HG03108 (cell line): ENCODE data around the gene PLAC1.

Source experiments
- ATAC-seq: cut with Tn5 transposase; IDR thresholded peaks from one replicate; pipeline ENCODE4 v1.9.1; 2021; ENCODE audit warnings: moderate library complexity; ENCODE audit not compliant: unreplicated experiment

Gene PLAC1, protein sequence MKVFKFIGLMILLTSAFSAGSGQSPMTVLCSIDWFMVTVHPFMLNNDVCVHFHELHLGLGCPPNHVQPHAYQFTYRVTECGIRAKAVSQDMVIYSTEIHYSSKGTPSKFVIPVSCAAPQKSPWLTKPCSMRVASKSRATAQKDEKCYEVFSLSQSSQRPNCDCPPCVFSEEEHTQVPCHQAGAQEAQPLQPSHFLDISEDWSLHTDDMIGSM

DNA sequence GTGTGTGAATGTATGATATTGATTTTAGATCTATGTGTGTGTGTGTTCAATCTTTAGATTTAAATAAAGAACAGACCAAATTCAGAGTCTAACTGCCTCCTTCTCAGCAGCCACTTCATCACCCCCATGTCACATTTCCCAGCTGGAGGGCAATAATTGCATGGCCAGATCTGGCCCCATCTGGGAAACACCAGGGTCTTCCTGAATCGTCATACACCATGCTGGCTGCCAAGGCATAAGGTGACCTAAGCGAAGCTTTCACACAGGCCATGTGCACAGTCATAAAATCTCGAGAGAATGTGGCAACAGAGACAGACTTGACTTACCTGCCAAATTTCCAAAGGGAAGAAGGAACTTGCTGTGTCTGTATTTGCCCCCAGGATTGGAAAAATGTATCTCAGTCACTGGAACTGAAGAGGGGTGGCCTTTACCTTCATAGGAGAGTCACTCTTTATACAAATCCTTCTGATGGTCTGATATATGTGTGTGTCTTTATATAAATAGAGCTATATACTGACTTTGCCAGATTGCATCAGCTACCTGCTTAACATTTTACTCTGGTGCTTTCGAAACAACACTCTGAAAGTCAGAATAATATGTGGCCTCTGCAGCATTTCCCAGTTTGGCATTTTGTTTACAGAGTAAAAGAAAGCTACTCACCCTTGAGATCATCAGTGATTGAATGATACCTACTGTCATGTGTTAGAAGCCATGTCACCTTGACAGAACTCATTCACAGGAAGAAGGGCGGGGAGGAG, at the start of gene PLAC1:
Gene PLAC1, minus strand, starts transcription at position 470 of the 758 bp plus-strand sequence. CDS start 91,789 bp downstream, outside the sequence.
- no peak for ATAC-seq

DNA sequence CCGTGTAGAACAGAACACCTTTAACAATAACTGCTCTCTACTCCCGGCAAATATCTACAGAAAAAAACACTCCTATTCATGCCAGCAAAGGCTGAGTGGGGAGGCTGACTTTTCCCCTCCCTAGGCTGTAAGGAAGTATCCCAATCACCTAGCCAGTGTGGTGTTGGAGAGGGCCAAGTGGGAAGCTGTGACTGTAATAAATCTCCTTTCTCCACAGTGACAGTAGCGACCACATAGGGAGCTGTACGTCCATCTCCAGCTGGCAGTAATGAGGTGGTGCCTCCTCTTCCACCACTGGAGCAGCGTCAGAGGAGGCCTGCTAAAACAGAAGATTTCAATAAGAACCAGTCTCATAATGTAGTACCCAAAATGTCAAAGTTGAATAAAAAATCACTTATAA, 47.9 kb upstream of the PLAC1 start:
- no peak for ATAC-seq

DNA sequence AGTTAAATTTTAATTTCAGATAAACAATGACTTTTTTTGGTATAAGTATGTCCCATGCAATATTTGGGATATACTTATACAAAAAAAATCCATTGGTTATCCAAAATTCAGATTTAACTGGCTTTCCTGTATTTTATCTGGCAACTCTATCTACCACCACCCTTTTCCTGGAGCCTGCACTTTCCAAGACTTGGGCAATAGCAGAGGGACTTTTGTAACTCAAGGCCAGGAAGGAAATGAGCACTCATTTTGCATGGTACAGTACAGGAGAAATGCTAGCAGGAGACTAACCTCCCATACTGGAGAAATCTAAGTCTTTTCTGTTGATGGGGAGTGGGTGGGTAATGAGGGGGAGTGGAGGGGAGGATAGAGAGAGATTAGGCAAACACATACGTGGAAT, 37.7 kb upstream of the PLAC1 start:
- no peak for ATAC-seq

DNA sequence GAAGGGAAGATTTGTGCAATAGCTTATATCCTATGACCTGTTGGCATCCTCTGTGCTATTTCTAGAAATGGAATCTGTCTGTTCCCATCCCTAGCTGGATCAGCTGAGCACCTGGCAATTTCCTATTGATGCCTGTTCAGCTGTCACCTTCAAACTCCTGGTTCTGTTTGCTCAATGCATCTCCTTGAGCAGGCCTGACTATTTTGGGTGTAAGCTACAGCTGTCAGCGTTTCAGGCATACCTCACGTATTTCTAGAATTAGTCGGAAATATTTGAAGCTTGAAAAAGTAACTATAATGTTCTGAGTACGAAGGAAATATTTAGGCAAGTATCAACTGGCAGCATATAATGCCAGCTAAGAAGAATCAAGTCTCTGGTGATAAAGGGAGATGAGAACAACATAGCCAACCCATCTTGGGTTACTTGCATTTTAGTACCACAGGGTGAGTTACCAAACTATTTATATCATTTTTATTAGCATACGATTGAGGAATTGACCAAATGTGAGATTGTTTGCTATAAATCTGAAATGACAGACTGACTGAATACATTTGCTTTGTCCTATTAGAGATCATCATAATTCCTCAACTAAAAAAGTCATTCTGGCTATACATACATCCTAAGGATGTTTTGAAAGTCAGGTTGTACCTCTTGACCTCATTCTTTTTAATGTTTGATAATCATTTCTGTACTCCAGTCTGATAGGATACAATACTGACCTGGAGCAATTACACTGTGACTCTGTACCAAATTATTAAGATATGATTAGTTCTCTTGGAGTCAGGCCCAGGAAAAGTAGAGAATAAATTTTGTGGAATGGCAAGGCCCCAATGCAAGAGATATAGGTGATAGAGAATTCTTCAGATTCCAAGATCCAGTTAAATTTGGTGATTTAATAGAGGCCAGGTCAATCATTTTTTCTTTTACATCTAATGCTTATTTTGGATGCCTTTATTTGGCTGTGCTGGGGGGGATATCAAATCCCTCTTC, 36.4 kb upstream of the PLAC1 start:
- no peak for ATAC-seq

DNA sequence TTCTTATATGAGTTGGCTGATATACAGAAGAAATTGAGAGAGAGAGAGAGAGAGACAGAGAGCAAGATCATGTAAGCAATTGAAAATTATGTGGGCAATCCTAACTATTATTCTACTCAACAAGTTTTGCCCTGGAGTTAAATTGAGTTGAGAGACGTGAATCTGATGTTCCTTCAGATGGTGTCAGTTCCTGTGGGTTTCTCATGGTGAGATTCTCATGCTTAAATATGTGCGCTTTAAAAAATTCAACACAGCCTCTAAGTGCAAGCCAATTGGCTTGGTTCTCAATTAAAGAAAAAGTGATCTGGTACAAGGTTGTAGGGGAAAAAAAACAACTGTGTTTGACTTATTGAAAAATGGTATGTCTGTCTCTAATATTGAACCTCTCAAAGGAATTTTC, 35.4 kb upstream of the PLAC1 start:
- ATAC-seq = no peak

DNA sequence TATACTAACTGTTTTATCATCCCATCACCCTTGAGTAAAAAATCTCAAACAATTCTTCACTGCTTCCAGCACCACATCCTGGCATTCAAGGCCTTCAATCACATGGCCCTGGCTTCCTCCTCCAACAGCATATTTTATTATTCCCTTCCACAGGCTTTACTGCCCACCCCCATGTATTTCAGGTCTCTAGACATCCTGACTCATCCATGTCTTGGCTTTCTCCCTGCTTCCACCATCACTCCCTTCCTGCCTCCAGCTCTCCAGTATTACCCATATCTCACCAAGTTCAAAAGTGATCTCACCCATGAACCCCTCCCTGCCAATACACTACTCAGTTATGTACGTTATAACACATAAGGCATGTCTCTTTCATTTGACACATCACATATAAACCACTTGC, 34.7 kb upstream of the PLAC1 start:
- ATAC-seq = no peak

DNA sequence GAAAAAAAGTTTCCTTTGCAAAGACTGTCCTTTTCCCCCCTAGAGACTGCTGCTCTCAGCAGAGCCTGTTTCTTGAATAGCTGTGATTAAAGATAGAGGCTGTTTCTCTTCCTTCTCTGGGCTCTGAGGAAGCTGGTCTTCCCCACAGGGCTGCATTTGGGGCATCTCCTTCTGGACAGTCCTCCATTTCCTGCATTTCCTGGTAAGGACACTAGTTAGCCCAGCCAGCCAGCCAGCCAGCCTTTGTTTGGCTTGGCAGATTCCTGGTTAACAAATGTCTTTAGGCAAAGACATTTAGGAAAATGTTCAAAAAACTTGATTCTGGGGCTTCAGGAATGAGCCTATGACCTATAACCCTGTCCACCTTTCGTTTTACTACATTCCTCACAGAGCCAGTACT, 34.0 kb upstream of the PLAC1 start:
- ATAC-seq = no peak

DNA sequence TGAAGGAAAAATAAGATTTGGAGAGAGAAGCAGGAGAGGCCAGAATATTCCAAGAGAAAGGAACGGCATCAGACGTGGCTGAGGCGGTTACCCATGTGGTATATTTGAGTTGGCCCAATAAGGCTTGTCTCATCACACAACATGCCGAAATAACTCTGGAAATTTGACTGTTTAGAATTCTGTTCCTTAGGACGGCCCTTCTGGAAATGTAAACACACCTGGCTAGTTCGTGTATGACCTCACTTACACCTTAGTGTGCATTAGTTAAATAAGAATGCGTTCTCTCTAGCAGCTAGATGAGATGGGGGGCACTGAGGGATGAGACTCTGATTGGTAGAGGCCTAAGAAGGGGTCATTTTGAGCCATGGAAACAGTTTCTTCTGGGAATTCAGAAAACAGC, 33.2 kb upstream of the PLAC1 start:
- ATAC-seq = no peak

DNA sequence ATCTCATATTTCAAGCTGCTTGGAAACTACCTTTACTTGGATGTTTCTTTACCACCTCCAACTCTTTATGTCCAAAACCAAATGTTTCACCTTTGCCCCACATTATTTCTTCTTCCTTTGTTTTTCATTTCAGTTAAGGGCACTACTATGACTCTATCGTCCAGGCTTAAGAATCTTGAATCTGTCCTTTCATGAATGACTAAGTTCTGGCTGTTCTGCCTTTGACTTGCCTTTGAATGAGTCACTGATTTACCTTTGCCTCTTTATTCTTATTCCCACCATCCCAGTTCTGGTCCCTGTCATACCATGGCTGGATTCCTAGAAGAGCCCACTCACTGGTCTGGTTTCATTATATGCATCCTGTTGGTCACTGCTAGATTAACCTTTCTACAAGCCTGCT, 30.6 kb upstream of the PLAC1 start:
- ATAC-seq = no peak

DNA sequence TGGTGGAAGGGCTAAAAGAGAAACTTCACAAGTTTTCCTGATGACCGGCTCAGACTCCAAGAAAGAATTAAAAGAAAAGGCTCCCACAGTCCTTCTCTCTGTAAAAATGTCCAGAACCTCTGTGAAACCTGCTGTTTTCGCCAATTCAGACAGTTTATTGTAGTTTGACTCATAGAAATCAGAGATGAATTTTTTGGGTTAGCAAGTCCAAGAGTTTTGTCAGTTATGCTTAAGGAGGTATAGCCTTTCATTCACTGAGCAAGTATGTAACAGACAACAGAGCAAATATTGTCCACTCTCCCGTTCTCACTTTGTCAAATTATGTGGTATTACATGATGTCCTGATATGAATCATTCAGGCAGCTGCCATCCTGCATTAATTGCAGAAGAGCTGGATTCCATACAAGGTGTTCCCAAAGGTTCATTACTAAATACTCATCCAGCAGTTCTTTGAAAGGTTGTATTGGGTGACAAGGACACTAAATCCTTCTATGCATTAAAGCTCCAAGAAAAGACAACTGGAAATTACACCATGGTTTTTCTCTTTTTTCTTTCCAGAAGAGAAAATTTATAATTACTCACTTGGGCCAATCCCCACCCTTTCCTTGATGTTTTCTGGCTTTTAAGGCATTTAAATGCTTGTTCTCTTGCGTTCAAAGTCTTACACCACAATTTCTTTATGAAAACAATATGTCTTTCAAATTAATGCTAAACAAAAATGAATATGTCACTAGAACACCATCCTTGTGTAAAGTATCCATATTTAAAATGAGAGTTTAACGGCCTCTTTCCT, 30.0 kb upstream of the PLAC1 start:
- no peak for ATAC-seq

DNA sequence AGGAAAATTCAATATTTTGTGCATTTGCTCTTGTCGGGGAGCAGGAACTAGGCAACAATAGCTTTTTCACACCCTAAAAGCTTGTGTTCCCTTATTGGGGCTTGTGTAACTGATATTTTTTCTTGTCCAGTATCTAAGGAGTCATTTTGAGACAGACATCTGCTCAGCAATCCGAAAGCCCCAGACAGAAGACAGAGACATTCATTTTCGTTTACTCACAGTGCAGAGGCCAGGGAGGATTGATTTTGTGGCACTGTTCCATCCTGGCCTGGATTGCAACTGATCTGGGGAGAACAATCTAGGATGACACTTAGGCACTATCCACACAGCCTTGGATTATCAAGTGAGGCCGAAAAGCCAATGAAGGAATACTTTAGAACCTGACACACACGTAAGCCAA, 27.4 kb upstream of the PLAC1 start:
- no peak for ATAC-seq

DNA sequence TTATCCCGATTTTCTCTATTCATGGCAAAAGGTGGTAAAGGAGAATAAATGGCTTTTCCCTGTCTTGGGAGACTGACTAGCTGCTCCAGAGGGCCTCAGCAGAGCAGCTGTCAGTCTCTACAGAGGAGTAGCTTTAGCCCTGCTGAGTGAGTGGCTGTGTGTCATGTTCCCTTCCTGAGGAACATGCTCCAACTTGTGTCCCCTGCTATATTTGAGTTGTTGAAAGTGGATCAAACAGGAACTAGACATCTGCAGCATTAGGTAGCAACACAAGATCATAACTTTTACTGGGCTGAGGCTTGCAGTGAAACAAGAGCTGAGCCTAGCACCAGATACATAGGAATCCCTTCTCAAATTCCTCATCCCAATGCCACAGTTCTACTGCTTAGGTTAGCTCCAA, 26.7 kb upstream of the PLAC1 start:
- no peak for ATAC-seq

DNA sequence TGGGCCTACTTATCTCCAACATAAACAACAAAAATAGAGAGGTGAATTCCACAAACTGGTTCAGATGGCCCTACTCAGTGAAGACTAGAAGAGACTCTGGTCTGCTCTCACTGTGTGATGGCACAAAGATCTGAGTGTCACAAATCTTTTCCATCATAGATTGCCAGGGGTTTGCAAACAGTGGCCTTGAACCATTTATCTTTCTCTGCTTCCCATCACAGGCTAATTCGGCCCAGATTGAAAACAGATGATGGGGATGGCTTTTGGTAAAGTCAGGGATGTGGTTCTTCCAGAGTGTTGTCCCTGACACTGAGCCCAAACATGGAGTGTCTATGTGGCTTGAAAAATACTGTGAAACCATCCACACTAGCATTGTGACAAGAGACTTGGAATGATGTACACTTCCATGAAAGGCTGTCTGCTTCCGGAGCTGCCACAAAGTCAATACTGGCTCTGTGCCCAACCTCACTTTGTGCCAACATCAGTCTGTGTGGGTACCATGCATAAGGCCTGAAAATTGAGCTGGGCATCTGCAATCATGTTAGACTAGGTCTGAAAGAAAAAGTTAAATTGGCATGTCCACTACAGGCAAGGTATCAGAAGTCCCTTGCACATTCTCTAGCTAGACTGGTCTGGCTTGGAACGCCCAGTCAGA, 25.2 kb upstream of the PLAC1 start:
- no peak for ATAC-seq

DNA sequence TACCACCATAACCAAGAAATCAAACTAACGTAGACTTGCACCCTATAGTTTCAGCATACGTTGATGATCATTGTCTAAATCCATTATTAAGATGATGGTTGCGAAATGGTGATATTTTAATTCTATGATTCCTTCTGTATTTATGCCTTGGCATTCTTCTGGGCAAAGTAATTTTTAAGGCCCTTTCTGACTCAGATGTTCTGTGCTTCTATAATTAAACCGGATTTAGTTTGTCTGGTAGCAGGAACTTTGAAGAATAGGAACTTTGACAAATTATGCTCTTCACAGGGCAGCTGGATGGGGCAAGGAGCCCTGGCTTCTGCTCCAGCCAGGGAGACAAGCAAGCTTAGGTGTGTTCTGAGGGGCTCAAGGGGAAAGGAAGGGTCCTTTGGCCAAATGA, 23.8 kb upstream of the PLAC1 start:
- no peak for ATAC-seq

DNA sequence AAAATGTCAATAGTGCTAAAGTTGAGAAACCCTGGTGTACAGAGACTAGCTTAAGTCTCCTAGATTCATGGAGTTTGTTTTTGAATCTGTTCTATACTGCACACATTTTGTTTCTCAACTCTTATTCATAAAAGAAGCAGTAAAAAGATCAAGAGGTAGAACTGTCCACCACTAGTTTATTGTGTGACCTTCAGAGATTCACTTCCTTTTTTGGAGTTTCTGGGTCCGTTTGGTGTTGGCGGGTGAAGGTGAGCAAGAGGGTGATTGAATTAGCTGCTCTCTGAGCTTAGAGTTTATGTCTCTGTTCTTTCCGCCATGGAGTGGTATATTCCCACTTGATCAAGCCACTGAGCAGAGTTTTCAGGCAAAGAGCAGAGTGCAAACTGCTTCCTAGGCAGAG, 21.4 kb upstream of the PLAC1 start:
- ATAC-seq = no peak

DNA sequence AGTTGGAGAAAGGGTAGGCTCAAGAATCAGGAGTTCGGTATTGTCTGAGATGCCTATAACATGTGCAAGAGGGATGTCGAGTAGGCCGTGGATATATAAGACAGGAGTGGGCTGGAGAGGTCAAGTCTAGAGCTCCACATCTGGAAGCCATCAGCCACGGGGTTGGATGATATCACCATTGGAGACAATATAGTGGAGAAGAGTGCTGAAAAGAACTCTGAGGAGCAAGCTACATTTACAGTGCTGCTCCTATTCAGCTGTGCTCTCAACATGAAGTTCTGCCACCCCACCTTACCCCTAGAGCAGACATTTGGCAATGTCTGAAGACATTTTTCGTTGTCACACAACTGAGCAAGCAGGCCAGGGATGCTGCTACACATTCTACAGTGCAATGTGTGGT, 20.9 kb upstream of the PLAC1 start:
- ATAC-seq = no peak

DNA sequence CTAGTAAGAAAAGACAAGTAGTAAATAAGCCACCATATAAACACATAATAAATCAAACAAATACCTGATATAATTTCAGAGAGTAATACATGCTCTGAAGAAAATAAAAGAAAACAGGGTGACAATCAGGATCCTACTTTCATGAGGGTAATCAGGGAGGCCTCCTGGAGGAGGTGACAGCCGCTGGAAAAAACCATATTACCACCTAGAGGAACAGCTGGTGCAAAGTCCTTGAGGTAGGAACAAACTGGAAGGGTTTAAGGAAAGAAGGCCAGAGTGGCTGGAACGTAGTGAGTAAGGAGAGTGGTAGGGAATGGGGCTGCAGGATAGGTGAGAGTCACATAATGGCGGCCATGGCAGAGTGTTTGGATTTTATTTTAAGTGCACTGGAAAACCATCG, 19.1 kb upstream of the PLAC1 start:
- no peak for ATAC-seq

DNA sequence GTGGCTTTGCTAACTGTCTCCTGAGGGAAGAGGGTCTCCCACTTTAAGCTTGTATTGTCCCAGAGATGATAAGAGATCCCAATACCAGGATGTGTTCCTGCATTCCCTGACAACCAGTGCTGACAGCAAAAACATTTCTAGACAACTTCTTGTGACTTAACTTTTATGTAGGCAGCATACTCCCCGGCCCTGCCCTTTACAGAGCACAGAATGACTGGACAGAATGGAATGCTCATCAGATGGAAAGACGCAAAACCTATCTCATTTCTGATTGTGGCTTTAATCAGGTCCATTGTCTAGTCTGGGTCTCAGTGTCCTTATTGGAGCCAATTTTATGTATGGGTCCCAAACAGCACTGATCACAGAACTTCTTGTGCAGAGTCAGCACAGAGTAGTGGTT, 18.2 kb upstream of the PLAC1 start:
- no peak for ATAC-seq

DNA sequence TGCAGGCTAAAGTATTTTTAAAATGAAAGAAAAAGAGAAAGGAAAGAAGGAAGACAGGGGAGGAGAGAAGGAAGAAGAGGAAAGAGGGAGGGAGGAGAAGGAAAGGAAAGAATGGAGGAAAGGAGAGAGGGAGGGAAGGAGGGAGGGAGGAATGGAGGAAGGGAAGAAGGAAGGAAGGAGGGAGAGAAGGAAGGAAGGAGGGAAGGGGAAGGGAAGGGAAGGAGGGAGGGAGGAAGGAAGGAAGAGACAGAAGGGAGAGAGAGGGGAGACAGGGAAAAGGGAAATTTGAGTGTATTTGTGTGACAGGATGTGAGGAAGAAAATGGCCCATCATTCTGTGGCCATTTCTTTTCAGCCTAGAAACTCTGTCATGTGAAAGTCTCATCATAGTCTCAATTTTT, 14.9 kb upstream of the PLAC1 start:
- no peak for ATAC-seq

DNA sequence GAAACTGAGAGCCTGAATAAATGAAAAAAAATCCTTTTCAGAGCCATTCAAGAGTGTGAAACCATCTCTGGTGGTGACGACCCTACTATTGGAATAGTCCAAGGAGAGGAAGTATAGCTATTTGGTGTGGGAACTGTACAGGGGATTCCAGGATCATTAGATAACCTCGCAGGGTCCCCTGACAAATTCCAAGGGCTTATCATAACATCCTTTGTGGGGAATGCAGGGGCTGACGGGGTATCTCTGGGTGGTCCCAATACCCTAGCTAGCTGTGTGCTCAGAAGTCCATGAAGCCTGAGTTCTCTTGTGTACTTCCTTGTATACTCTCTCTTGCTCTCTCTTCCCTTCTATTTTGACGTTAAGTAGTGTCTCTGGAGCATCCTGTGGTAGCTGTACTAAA, 13.8 kb upstream of the PLAC1 start:
- no peak for ATAC-seq
